Measurements from ENCODE around the gene ATAD3A. TPM values are rescaled to one million over a fixed set of nuclear protein-coding genes. Genes with fewer than 3 reads are reported as not detected.

The ATAD3A gene
- polyA plus RNA-seq, 1 of the 3 experiments (the other 2 are of a cell fraction) = 40.2 TPM

DNA sequence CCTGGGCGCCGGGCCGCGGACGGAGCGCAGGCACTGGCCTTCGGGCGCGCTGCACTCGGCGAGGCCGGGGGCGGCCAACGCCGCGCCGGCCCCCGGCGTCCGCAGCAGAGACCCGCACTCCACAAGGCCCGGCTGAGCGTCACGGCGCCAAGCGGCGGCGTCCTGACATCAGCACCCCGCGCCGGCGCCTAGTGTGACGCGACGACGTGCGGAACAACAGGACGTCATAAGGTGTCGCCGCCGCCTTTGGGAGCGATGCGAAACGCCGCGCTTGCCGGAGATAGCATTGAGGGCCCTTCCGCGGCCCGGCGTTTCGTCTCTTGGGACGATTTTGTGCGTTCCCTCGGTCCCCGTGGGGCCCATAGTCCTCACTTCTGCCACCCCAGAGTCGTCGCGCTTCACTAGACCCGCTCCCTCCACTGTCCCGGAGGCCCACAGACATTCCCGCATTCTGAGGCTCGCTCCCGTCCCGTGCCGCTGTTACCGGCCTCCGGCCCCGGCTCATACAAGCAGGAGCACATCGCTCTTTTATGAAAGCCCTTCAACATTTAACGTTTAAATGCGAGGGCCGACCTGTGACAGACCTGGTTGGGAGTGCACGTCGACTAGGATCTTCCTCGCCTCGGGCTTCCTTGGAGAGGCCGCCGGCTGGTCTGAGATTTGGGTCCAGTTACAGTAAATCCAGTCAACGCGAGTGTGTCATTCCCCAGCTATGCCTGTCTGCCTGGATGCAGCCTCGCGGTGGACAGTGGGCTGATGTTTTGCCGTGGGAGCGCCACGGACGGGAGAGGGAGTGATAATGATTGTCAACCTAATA, 63.0 kb downstream of the ATAD3A start, which contains the start of gene SSU72 (continued):
- no peak; the same call in 1 of the 2 replicates for TF ChIP-seq SIN3A (IDR thresholded peaks at IDR 0.05; ENCODE audit: borderline replicate concordance, low read depth, low read length)
- no peak for TF ChIP-seq RAD21 (IDR thresholded peaks at IDR 0.05; ENCODE audit: low read length)
- TF ChIP-seq POLR2AphosphoS5 (IDR thresholded peaks at IDR 0.05; ENCODE audit: low read depth, low read length) = peak; percentile 90
- TF ChIP-seq EP300 (IDR thresholded peaks at IDR 0.05; ENCODE audit: borderline replicate concordance in 1 of 2, low read depth in 1 of 2, low read length in 1 of 2) = no peak
- TF ChIP-seq, protein P1, sequence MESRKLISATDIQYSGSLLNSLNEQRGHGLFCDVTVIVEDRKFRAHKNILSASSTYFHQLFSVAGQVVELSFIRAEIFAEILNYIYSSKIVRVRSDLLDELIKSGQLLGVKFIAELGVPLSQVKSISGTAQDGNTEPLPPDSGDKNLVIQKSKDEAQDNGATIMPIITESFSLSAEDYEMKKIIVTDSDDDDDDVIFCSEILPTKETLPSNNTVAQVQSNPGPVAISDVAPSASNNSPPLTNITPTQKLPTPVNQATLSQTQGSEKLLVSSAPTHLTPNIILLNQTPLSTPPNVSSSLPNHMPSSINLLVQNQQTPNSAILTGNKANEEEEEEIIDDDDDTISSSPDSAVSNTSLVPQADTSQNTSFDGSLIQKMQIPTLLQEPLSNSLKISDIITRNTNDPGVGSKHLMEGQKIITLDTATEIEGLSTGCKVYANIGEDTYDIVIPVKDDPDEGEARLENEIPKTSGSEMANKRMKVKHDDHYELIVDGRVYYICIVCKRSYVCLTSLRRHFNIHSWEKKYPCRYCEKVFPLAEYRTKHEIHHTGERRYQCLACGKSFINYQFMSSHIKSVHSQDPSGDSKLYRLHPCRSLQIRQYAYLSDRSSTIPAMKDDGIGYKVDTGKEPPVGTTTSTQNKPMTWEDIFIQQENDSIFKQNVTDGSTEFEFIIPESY (IDR thresholded peaks at IDR 0.05; ENCODE audit: borderline replicate concordance, low read depth) = no peak
- TF ChIP-seq MEF2A (IDR thresholded peaks at IDR 0.05; ENCODE audit: borderline replicate concordance, low read depth) = no peak
- TF ChIP-seq ELF1 (IDR thresholded peaks at IDR 0.05) = peak; percentile 65
- TF ChIP-seq MXI1 (IDR thresholded peaks at IDR 0.05; ENCODE audit: low read depth, low read length) = peak; percentile 22; the same call in 1 of the 2 replicates
- no peak for TF ChIP-seq FOSL2 (IDR thresholded peaks at IDR 0.05; ENCODE audit: borderline replicate concordance, low read depth)
- TF ChIP-seq, protein P2, sequence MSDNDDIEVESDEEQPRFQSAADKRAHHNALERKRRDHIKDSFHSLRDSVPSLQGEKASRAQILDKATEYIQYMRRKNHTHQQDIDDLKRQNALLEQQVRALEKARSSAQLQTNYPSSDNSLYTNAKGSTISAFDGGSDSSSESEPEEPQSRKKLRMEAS (IDR thresholded peaks at IDR 0.05; ENCODE audit: low read depth) = 0 out of 2 replicates have a peak, but pooled peaks have one; percentile 32

DNA sequence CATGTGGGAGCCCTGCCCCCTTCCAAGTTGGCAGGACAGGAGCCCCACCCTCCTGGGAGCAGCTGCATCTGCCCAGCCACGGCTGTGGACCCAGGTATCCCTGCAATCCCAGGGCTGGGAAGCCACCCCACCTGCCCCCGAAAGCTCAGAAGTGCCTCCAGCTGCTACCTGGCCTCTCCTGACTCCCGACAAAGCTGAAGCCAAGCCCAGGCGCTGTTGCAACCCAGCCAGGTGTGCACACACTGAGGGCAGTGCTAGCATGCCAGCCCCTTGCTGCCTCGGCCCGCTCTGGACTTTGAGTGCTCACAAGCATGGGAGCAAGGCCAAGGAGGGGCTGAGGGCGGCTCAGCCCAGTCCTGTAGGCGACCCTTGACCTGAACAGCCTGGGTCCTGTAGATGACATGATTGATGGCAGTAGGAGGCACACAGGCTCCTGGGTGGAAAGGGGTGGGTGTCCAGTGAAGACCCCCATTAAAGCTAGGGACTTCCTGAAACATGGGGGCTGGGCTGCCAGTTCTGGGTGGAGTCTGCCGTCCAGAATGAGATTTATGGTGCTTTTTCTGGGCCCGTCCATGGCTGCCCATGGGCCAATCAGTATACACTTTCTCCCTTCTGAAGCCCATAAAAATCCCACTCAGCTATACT, 65.5 kb downstream of the ATAD3A start:
- Histone ChIP-seq H3K27me3 (ENCODE audit: insufficient read depth) (peaks cover 5% of the 10 kb centered on the region; the same call in 1 of the 2 replicates), H3K9me2 (no peaks in the 10 kb centered on the region), H3F3A (replicated peaks; ENCODE audit: insufficient read depth) (peaks cover 14% of the 10 kb centered on the region), H3K4me2 (no peak overlapping the region), H3K27ac (ENCODE audit: low read depth in 2 of 2, low read length in 1 of 2) (no peak overlapping the region), H2AFZ (ENCODE audit: low read depth) (no peak overlapping the region), H3K4me3 (ENCODE audit: low read depth in 2 of 2, low read length in 1 of 2) (no peak overlapping the region), H3K79me2 (ENCODE audit: insufficient read depth) (peaks cover 19% of the 10 kb centered on the region), H3K4me1 (ENCODE audit: control insufficient read depth in 1 of 2, insufficient read depth in 2 of 2, low read depth in 1 of 2, low read length in 1 of 2) (peaks cover 0 to 7% of the 10 kb centered on the region in 2 experiments; a peak in 1 of 4 replicates), H3K36me3 (replicated peaks in 1 of 2; ENCODE audit: control insufficient read depth in 1 of 2, insufficient read depth in 2 of 2, low read length in 1 of 2) (peaks cover 0 to 5% of the 10 kb centered on the region in 2 experiments), H3K9ac (no peak overlapping the region), H3K9me3 (no peaks in the 10 kb centered on the region), H4K20me1 (ENCODE audit: insufficient read depth) (no peaks in the 10 kb centered on the region; the same call in 1 of the 2 replicates)
- ChIA-PET CTCF (interaction anchor here (1.0 to 1.3 kb wide), 2 partner anchors 9 to 21 kb away, joined by 3 to 5 read pairs; no protein-coding TSS in a partner anchor), POLR2A (no interaction called here)
- DNase-seq = no peak
- TF ChIP-seq RAD21 (IDR thresholded peaks at IDR 0.05; ENCODE audit: low read length) (no peak), ELF1 (IDR thresholded peaks at IDR 0.05) (no peak)
- TF ChIP-seq, protein P3, sequence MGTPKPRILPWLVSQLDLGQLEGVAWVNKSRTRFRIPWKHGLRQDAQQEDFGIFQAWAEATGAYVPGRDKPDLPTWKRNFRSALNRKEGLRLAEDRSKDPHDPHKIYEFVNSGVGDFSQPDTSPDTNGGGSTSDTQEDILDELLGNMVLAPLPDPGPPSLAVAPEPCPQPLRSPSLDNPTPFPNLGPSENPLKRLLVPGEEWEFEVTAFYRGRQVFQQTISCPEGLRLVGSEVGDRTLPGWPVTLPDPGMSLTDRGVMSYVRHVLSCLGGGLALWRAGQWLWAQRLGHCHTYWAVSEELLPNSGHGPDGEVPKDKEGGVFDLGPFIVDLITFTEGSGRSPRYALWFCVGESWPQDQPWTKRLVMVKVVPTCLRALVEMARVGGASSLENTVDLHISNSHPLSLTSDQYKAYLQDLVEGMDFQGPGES (IDR thresholded peaks at IDR 0.05; ENCODE audit: low read depth, low read length) = no peak
- 51% methylated on average over 6 of the region's 10 CpGs for WGBS (ENCODE audit: low lambda C conversion rate)
